ENCODE results near the gene TP63. TPM values are rescaled to one million over a fixed set of nuclear protein-coding genes. Genes with fewer than 3 reads are reported as not detected.
"Not testable (repeated sequence)": the region's sequence is repeated elsewhere in the genome, so short reads cannot be mapped to it uniquely, and the experiment has no call there.

TP63 gene
- polyA plus RNA-seq, 3 donors: 0.73 to 1.2 (median 1.1) TPM

DNA sequence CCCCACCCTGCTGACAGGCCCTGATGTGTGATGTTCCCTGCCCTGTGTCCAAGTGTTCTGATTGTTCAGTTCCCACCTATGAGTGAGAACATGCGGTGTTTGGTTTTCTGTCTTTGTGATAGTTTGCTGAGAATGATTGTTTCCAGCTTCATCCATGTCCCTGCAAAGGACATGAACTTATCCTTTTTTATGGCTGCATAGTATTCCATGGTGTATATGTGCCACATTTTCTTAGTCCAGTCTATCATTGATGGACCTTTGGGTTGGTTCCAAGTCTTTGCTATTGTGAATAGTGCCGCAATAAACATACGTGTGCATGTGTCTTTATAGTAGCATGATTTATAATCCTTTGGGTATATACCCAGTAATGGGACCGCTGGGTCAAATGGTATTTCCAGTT is 119.8 kb downstream of the TP63 start:
- not testable (repeated sequence) for DNase-seq (ENCODE audit: extremely low read depth in 1 of 11, low read depth in 9 of 11, low spot score in 4 of 11)

DNA sequence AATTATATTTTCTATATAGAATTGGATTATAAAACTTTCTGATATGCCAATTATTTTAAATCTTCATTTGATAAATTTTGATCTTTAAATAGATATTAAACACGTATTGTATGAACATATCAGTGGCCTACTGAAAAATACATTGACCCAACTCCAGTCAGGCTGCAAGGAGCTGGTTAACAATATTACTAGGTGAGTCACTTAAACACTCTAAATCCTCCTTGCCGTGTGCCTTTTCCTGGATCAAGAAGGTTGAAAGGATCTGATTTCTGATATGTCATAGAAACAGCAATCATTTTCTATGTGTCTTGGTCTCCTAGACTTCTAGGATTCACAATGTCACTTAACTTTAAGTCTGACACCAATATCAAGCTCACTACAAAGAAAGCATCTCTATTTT is 123.2 kb downstream of the TP63 start:
- DNase-seq (ENCODE audit: extremely low read depth in 1 of 11, low read depth in 9 of 11, low spot score in 4 of 11): no peak

DNA sequence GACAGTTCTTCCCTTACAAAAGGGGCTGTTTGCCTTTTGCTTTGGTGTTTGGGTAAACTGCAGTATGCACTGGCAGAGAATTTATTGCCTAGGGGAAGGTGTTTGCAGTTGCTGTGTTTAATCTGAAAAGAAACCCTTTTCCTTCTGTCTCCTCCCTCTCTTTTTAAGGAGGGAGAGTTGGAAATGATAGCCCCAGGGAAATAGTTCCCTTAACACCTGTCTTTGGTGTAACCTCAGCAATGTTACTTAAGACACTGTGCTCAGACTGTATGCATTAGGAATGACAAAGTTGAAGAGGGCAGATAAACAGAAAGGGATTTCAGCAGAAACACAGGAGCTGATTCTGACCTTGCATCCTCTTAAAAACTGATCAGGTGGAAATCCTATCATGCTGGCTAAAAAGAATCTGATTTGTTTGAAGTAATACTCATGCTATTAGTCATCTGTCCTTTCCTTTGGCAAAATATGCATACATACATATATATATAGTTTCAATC is 125.4 kb downstream of the TP63 start:
- DNase-seq (ENCODE audit: extremely low read depth in 1 of 11, low read depth in 9 of 11, low spot score in 4 of 11): no peak

DNA sequence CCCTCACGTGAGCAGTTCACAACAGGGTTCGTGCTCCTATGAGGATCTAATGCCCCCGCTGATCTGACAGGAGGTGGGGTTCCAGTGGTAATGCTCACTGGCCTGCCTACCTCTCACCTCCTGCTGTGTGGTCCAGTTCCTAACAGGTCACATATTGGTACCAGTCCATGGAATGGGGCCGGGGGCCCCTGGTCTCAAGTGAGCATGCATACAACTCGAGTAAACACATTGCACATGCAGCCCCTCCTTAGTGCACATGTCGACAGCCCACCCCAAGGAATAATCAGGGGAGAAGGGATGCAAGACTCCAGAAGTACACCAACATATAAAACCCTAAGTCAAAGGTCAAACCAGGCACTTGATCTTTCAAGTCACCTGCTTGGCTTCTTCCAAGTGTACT is 127.0 kb downstream of the TP63 start:
- no peak for DNase-seq (ENCODE audit: extremely low read depth in 1 of 11, low read depth in 9 of 11, low spot score in 4 of 11)

DNA sequence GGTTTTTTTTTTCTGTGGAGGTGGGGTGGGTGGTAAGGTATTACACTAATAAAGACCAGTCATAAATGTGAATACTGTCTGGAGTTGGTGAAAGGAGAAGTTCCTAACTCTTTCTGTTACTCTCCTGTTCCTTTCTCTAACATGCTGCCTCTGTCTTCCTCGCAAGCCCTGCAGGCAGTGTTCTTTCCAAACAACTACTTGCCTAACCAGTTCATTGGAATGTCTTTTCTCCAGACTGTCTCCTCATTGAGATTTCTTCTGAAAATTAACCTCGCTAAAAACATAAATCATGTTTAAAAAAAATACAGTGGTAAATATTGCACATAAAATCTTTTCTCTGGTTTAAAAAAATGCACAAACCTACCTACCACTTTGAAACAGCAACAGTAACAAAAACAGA is 135.2 kb downstream of the TP63 start:
- DNase-seq (ENCODE audit: extremely low read depth in 1 of 11, low read depth in 9 of 11, low spot score in 4 of 11): no peak

DNA sequence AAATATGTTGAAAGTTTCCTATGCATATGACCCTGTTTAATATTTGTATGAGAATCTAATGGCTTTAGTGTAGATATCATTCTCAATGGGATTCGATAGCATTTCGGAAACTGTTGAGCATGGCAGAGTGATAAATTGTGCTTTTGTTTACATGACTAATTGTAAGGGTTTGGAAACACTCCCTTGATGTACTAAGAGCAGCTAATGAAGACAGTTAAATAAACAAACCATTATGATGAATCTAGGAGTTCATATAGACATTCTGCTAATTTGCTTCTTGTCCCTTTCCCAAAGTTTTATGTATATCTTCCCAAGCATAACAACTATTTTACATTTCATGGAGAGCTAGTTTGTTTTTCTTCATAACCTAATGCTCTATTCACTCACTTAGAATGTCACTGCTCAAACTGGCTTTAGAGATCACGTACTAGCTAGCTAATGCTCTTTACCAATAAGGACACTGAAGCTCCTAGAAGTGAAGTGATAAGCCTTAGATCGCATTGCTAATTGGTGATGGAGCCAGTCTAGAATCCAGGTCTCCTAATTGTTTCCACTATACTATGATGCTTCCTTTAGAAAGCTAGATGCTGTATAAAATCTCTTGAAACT is 140.8 kb downstream of the TP63 start:
- no peak for DNase-seq (ENCODE audit: extremely low read depth in 1 of 11, low read depth in 9 of 11, low spot score in 4 of 11)

DNA sequence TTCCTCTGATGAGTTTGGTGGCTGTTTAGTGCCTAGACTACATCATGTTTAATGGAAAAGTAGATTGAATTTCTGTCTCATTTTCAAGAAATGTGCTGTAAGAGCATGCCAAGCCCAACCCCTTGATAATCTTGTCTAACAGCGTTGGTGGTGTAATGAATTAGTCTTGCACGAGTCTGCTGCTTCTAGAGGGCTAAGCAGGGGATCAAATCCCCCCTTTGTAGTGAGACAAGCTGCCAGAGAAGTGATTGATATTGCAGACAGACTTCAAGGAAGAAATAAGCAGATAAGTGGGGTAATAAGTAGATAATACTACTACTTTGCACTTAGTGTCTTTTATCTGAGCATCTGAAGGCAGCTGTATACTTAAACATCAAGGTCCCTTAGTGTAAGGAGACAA is 141.4 kb downstream of the TP63 start:
- DNase-seq (ENCODE audit: extremely low read depth in 1 of 11, low read depth in 9 of 11, low spot score in 4 of 11): no peak

DNA sequence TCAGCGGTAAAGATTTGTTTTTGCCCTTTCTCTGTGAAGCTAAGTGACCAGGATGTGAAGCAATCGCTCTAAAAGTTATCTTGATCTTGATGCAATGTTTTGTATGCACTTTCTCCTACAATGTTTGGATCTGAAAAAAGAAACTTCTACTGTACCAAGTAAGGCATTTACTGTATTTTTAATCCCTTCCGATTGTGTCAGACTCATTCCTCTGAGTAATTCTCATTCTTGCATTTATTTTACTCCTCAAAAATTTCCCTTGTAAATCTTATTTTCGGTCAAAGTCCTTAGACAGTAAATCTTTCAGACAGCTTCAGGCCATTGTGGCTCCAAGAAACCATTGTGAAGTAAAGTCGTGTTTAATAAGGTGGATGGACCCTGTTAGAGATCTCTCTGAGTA is 141.9 kb downstream of the TP63 start:
- no peak for DNase-seq (ENCODE audit: extremely low read depth in 1 of 11, low read depth in 9 of 11, low spot score in 4 of 11)

DNA sequence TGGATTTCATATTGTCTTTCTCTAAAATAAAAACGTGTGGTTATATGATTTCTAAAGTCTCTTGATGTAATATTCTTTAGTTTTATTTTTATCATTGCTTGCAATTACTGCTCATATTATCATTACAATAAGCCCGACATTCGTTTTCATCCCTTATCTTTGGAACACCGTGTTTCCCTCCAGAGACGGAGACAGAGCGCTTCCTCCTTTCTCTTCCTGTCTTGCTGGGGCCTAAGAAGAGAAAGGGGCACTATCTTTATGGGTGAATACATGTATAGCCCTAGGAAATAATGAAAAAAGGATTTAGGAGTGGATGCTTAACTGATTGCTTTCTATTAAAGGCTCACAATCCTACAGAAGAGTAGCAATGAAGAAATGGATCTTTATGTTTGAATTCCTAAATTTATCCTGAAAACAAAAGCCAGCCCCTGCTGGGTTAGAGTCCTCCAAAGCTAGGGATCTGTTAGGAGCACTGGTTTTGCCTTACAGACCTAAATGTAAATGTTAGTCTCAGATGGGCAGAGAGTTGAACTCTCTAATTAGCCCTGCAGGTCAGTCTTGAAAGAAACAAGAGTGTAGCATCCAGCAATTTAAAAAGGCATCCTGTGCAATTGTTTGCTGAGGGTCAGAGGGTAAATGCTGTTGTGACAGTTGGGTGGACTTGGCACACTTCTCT is 145.1 kb downstream of the TP63 start:
- no peak for DNase-seq (ENCODE audit: extremely low read depth in 1 of 11, low read depth in 9 of 11, low spot score in 4 of 11)

DNA sequence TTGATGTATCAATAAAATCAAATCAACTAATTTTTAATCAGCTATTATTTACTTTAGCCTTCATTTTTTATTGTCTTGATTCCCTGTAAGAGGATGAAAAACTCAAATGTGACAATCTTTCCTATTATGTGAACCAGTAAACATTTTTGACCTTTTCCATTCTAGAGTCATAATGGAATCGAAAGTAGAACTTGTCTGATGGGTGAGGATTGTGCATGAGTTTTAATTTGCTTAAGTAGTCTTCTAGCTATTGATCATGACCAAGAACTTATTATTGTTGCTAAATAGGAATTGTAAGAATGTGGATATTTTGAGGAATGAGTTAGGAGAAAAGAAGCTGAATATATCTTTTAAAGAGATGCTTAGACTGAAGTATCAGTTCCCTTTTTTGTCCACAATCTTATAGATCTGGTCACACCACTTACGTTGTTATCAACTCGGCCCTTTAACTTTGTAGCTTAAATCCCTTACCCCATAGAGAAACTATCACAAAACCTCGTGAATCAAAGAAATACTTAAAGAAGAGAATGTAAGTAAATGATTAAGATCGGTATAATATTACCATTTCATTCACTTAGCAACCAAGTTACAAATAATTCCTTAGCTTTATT is 147.3 kb downstream of the TP63 start:
- no peak for DNase-seq (ENCODE audit: extremely low read depth in 1 of 11, low read depth in 9 of 11, low spot score in 4 of 11)

DNA sequence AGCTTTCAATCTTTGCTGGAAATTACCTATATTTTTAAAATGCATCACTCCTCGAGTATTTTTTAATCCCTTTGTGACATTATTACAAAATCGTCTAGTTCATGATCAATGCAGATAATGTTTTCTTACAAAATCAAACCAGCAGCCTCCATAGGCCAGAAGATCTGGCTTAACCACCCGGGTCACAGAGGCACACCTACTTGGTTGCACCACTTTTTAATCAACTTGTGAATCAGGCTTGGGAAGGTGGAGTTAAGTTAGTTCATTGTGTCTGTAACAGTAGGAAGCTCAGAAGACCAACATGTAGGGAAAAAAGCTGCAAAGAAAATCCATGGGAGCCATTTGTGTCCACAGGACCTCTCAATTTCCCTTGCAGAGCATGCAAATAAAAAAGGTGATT is 148.0 kb downstream of the TP63 start:
- DNase-seq (ENCODE audit: extremely low read depth in 1 of 11, low read depth in 9 of 11, low spot score in 4 of 11): no peak

DNA sequence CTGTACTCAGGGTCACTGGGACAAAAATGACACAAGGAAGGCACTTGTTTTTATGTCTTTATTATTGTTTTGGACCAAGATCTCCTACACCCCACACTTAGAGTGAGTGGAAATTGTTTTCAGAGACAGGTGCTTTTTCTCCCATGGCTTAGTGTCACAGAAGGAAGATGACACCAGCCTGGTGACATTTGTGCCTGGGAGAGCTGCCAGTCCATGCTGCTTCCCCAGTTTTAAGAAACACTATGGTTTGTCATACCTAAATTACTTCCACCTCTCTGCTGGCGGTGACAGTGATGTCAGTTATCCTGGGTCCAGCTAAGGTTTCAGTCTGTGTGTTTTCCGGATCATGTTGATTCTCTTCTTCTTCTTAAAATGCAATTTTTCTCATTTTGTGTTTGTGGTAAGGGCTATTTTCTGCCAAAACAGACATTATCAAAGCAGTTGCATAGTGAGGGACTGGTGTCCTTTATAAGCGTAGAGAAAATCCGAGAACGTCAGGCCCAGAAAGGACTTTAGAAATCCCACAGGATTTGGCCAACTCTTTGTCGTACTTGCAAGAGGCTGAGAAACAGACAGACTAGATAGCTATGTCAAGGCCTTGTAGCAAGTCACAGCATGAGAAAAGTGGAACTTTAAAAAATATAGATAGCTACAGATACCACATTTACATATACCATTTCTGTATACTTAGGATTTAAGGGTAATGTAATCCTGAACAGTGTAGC is 149.5 kb downstream of the TP63 start:
- DNase-seq (ENCODE audit: extremely low read depth in 1 of 11, low read depth in 9 of 11, low spot score in 4 of 11): no peak

DNA sequence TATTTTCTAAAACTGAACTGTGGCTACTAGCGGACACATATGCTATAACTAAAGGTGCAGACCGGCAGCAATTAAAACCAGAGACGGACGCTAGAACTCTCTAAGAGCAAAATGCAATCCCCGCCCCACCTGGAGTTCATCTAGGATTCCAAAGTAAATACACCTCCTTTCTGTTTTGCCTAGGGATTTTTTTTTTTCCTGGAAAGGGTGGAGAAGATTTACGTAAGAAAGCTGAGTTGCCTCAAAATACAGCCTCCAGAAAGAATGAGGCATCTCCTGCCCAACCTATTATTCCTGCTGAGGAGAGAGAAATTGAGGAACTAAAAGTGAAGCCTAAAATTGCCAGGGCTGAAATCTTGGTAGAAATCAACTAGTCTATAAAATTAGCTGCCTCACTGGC is 150.2 kb downstream of the TP63 start:
- peak in 5 of 11 donors; percentile 19 to 59 (median 28) for DNase-seq (ENCODE audit: extremely low read depth in 1 of 11, low read depth in 9 of 11, low spot score in 4 of 11)

DNA sequence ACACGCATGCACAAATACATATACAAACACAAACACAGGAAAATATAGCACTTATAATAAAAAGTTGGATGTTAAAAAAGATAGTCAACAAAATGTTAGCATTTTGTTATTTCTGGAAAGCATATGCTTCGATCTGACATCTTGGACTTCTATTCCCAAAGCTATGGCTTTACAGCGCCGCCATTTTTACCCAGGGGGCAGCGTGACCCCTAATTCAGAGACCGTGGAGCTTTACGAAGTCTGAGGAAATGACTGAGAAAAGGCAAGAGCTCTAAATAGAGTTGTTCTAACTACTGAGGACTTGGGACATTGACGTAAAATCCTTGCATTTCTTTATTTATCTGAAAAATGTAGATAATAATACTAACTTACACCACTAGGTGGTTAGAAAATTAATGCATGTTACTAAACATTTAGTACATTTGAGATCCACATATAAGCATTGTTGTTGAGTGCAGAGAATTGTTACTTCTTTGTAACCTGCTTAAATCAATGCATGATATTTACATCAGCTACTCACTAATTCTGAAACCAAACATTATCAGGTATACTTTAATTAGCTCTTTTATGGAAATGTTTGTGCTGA is 155.4 kb downstream of the TP63 start:
- no peak for DNase-seq (ENCODE audit: extremely low read depth in 1 of 11, low read depth in 9 of 11, low spot score in 4 of 11)

DNA sequence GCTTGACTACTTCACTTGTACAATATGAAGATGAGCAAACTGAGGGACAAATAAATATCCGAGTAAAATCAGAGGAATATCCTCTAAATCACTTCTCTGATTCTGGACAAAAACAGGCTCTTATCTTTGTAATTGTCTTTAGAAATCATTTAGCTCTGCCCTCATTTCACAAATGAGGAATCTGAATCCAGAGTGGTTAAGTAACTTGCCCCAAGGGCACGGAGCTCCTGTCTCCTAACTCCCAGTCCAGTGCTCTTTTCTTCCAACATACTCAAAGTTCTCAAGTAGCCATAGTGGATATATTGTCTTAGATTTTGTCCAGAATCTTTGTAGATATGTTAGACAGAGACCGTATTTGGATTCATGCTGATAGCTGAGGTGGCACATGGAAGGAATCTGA is 156.0 kb downstream of the TP63 start:
- no peak for DNase-seq (ENCODE audit: extremely low read depth in 1 of 11, low read depth in 9 of 11, low spot score in 4 of 11)

DNA sequence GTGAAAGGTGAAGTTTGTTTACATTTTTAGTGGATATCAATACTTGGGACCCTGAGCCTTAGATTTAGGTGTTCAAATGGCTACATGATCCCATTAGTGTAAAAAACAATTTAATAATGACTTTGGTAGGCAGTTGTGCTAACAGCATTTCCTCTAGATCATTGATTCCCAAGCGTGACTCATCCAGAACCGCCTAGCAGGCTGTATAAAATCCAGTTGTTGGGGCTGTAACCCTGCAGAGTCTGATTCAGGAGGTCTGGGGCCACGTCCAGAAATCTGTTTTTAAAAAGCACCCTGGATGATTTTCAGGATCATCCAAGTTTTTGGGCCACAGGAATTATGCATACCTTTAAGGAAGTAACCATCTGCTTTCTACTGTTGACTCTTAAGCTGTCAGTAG is 156.4 kb downstream of the TP63 start:
- DNase-seq (ENCODE audit: extremely low read depth in 1 of 11, low read depth in 9 of 11, low spot score in 4 of 11): no peak

DNA sequence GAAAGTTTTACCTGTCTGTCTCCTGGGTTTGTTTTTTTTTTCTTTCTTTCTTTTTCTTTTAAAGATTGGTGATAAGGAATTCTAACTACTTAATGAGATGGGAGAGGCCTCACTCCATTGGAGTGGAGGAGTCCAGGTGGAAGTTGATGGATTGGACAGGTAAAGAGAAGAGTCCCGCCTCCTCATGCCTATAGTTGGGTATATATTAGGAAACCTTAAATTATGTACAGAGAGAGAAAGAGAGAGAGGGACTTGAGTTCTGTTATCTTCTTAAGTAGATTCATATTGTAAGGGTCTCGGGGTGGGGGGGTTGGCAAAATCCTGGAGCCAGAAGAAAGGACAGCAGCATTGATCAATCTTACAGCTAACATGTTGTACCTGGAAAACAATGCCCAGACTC is 158.2 kb downstream of the TP63 start:
- DNase-seq (ENCODE audit: extremely low read depth in 1 of 11, low read depth in 9 of 11, low spot score in 4 of 11): no peak

DNA sequence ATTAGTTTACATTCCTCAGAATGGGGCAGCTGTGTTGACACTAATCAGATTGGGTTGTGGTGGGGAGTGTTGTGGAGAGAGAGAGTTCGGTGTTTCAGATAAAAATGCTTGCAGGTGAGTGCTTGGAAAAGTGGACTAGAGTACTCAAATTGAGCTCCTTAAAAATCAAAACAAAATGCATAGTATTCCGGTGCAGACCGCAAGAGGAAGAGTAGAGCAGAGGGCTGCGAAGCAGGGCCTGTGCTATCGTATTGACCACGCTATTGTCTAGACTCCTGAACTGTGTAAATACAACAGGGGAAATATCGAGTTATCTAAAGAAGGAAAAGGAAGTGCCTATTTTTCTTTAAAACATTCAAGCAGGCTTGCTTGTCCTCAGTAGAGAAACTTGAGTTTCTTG is 159.5 kb downstream of the TP63 start:
- no peak for DNase-seq (ENCODE audit: extremely low read depth in 1 of 11, low read depth in 9 of 11, low spot score in 4 of 11)

DNA sequence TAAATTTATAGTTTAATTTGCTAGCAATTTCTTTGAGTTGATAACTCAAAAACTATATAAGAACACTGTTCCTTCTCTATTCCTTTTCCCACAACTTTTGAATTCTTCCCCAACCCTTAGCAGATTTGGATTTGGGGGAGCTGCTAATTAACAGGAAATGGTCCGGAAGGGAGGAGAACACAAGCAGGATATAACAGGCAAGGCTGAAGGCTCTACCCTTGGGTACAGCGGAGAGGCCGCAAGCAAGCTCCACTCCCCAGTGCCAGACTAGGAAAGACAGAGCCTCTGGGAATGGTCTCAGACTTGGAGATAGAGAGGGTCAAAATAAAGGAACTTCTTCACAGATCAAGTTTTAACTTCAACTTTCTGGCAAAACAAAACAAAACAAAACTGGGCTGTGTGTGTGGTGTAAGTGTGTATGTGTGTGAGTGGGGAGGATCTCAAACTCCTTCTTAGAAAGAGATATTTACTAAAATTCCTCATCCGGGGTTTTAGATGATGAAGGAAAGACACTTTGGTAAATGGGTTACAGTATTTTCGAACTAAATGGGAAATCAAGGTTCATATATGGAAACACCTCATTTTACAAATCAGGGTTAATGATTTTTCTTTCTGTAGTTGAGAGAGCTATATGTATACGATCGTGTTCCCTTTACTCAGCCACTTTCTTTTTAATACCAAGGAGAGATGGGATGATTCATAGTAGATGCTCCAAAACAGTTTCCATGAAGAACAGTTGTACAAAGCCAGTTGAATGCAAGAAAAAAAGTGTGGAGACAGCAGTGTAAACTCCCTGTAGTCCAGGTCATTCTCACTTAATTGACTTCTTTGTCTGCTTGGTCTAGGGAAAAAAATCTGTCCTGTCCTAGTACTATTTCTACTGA is 161.1 kb downstream of the TP63 start:
- DNase-seq (ENCODE audit: extremely low read depth in 1 of 11, low read depth in 9 of 11, low spot score in 4 of 11): no peak
